HG03025 (cell line): ENCODE measurements around the gene GRPEL2.

Experiments
- ATAC-seq: cut with Tn5 transposase; IDR thresholded peaks from one replicate; pipeline ENCODE4 v1.9.1; 2021; ENCODE audit warnings: mild to moderate bottlenecking, moderate library complexity; ENCODE audit not compliant: unreplicated experiment, low FRiP score

The GRPEL2 gene

GRCh38 chr5:149345147-149345891, at the start of gene GRPEL2:
GRPEL2 (plus strand) TSS chr5:149345499; CDS start chr5:149345540, 41 bp downstream.
- ATAC-seq, result peak; percentile 97

- ATAC-seq, result no peak
Measured at GRCh38 chr5:149297340-149298025, 47.8 kb upstream of the GRPEL2 start.

GRCh38 chr5:149298163-149298562, 47.1 kb upstream of the GRPEL2 start:
- ATAC-seq, result no peak

- ATAC-seq, result no peak
Measured at GRCh38 chr5:149298842-149299404, 46.4 kb upstream of the GRPEL2 start.

GRCh38 chr5:149299451-149300054, 45.7 kb upstream of the GRPEL2 start:
- ATAC-seq, result no peak

- no peak for ATAC-seq
Measured at GRCh38 chr5:149300441-149300840, 44.9 kb upstream of the GRPEL2 start.

- ATAC-seq, result no peak
Measured at GRCh38 chr5:149301049-149301743, 44.1 kb upstream of the GRPEL2 start.

GRCh38 chr5:149301744-149302380, 43.4 kb upstream of the GRPEL2 start:
- ATAC-seq, result no peak

GRCh38 chr5:149302641-149303040, 42.7 kb upstream of the GRPEL2 start:
- ATAC-seq, result no peak

- ATAC-seq, result no peak
Measured at GRCh38 chr5:149303210-149303609, 42.1 kb upstream of the GRPEL2 start.

GRCh38 chr5:149304195-149305078, 40.9 kb upstream of the GRPEL2 start:
- ATAC-seq, result no peak

- ATAC-seq, result no peak
Measured at GRCh38 chr5:149309354-149309753, 35.9 kb upstream of the GRPEL2 start.

GRCh38 chr5:149310488-149310887, 34.8 kb upstream of the GRPEL2 start:
- ATAC-seq, result no peak

- no peak for ATAC-seq
Measured at GRCh38 chr5:149310947-149311658, 34.2 kb upstream of the GRPEL2 start.

- ATAC-seq, result no peak
Measured at GRCh38 chr5:149313151-149313841, 32.0 kb upstream of the GRPEL2 start.

- ATAC-seq, result no peak
Measured at GRCh38 chr5:149314571-149315111, 30.7 kb upstream of the GRPEL2 start.

- ATAC-seq, result no peak
Measured at GRCh38 chr5:149315753-149316152, 29.5 kb upstream of the GRPEL2 start.
